GM21423 (cell line): ENCODE measurements around the gene CHCT1.
"Not testable (repeated sequence)": the region's sequence is repeated elsewhere in the genome, so short reads cannot be mapped to it uniquely, and the experiment has no call there.

ENCODE experiments used
- ATAC-seq: cut with Tn5 transposase; IDR thresholded peaks from one replicate; pipeline ENCODE4 v1.9.1; 2021; ENCODE audit warnings: mild to moderate bottlenecking, moderate library complexity; ENCODE audit not compliant: unreplicated experiment

Gene CHCT1

DNA sequence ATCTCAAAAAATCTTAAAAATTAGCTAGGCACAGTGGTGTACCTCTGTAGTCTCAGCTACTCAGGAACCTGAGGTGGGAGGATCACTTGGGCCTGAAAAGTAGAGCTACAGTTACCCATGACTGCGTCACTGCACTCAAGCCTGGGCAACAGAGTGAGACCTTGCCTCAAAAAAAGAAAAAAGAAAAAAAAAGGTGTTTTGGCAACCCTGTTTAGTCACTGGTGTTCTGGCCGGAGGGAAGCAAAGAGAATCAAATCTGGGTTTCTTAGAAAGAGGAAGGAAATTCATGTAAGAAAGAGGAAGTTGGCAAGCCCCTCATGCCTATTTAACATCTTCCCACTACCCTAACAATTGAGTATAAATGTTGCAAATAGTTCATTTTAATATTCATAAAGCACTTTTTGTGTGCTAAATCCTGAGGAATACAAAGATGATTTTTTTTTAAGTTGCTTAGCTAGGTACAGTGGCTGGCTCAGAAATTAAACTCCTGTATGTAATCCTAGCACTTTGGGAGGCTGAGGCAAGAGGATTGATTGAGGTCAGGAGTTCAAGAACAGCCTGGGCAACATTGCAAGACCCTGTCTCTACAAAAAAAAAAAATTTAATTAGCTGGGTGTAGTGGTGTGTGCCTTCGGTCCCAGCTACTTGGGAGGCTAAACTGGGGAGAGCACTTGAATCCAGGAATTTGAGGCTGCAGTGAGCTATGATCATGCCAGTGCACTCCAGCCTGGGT, 23.9 kb upstream of the CHCT1 start:
- peak; percentile 78 for ATAC-seq

DNA sequence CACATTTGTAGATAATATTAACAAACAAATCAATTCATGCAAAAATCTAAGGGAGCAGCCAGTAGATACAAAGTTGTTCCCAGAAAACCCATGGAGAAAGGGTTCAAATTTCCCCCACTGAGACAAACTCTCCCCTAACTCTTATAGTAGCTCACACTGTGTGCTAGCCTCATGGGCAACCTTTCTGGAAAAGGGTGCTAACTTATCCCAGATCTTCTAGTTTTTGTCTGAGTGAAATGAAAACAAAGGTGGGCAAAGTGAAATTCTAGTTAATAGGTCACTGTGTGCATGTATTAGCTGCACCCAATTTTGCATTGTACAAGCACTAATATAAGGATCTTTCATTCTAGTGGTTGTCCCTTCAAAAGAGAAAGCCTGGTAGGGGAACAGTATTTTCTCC, 20.5 kb upstream of the CHCT1 start:
- no peak for ATAC-seq

DNA sequence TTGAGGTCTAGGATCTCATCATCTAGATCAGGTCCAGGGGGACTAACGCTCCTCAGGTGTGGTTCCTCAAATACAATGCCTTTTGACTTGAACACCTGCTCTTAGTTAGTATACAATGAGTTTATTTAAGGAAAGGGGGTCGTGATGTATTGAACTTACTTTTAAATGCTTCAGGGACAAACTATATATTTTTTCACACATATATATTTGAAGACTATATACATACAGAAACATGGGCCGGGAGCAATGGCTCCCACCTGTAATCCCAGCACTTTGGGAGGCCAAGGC, 18.8 kb upstream of the CHCT1 start:
- no peak for ATAC-seq

DNA sequence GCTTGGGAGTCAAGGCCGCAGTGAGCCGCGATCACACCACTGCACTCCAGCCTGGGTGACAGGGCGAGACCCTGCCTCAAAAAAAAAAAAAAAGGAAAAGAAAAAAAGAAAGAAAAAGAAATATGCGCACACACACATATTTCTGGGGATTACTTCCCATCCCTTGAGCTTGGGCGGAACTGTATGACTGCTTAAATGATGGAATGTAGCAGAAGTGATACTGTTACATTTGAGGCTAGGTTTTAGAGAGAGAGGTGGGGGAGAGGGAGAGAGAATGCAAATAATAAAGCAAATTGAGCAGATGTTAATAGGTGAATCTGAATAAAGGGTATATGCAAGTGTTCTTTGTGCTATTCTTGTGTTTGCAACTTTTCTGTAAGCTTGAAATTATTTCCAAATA, 18.3 kb upstream of the CHCT1 start:
- no peak for ATAC-seq

DNA sequence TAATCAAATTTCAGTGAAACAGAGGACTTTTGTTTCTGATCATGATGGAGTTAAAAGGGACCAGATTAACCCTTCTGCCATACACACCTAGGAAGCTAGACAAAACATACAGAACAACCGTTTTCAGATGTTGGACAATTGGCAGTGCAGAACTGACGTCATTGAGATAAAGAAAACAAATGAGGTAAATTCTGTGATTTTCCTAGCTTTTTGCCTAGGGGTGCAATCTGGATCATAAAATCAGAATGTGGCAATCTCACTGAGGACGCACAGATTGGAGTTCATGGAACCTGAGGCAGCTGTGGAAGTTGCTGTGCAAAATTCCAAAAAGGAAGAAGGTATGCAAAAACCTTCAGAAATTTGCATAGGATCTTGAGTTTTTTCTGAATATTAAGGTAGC, 15.4 kb upstream of the CHCT1 start:
- ATAC-seq: no peak

DNA sequence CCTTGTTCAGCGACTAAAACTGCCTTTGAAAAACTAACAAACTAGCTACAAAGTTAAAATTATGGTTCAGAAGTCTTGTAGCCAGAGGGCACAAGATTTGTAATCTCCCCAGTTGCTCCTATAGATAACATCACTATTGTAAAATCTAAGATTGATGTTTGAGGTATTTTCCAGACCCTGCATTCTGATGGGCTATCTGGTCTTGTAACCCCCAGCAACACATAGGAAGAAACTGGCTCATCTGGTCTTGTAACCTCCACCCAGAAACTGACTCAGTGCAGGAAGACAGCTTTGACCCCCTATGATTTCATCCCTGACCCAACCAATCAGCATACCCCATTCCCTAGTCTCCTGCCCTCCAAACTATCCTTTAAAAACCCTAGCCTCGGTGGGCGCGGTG, 12.3 kb upstream of the CHCT1 start:
- no peak for ATAC-seq

DNA sequence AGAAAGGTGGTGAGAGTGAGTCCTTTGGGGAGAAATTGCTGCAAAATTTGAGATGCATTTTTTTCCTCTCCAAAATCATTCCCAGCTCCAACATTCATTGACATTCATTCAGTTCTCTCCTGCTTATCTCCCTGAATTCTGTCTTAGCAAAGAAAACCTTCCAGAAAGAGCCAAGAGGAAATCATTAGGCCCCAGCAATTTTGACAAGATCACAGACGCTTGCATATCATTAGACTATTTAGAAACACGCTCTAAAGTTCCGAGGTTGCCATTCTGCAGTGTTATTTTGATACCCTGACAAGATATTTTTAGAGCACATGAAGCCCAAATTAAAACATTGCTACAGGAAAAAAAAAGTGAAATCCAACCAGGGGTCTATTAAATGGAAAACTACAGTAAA, 9.6 kb upstream of the CHCT1 start:
- ATAC-seq: no peak

DNA sequence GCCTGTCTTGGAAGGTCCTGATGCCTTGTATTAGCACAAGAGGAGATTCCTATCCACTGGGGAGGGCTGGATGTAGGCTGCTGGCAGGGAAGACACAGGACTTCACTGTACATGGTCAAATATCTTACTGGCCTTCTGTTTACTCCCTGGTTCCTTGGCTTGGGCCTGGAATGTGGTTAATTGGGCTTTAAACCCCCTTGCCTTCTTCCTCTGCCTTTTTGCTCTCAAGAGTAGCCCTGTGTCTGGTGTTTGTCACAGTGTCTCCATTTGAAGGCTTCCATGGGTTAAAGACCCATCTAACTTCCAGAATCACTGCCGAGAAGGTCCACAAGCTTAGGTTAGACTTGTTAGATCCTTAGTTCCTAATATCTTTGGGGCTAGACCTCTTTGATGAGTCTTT, 7.1 kb upstream of the CHCT1 start:
- ATAC-seq: no peak

DNA sequence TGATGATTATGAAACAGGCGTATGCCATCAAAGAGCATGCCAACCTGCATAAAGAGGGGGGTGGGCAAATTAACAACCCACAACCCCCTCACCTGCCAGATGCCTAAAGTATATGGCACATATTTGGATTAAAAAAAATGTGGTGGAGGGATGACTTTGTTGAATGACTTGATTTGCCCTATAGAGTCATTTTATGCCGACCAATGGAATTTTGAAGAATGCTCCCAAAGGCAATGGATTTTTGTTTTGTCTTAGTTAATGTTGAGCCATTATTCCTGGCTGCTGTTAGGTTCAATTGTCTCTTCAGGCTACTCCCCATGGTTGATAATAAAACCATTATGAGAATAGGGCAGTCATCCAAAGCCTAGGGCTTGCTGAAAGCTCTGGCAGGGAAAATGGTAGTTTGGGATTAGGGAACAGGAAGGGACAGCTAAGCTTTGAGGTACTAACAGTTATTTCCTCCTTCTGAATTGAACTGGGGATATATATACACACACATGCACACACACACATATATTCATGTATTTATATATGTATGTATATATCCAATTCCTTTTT, 5.8 kb upstream of the CHCT1 start:
- ATAC-seq: no peak

DNA sequence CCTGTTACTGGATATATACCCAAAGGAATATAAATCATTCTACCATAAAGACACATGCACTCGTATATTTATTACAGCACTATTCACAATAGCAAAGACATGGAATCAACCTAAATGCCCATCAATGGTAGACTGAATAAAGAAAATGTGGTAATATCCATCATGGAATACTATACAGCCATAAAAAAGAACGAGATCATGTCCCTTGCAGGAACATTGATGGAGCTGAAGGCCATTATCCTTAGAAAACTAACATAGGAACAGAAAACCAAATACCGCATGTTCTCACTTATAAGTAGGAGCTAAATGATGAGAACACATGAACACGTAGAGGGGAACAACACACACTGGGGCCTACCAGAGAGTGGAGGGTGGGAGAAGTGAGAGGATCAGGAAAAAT, 3.3 kb upstream of the CHCT1 start:
- ATAC-seq: not testable (repeated sequence)

DNA sequence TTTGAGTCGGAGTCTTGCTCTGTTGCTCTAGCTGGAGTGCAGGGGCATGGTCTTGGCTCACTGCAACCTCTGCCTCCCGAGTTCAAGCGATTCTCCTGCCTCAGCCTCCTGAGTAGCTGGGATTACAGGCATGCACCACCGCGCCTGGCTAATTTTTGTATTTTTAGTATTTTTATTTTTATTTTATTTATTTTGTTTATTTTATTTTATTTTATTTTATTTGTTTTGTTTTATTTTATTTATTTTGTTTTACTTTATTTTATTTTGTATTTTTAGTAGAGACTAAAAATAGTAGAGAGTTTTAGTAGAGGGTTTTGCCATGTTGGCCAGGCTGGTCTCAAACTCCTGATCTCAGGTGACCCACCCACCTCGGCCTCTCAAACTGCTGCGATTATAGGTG, 2.4 kb upstream of the CHCT1 start:
- ATAC-seq: not testable (repeated sequence)

DNA sequence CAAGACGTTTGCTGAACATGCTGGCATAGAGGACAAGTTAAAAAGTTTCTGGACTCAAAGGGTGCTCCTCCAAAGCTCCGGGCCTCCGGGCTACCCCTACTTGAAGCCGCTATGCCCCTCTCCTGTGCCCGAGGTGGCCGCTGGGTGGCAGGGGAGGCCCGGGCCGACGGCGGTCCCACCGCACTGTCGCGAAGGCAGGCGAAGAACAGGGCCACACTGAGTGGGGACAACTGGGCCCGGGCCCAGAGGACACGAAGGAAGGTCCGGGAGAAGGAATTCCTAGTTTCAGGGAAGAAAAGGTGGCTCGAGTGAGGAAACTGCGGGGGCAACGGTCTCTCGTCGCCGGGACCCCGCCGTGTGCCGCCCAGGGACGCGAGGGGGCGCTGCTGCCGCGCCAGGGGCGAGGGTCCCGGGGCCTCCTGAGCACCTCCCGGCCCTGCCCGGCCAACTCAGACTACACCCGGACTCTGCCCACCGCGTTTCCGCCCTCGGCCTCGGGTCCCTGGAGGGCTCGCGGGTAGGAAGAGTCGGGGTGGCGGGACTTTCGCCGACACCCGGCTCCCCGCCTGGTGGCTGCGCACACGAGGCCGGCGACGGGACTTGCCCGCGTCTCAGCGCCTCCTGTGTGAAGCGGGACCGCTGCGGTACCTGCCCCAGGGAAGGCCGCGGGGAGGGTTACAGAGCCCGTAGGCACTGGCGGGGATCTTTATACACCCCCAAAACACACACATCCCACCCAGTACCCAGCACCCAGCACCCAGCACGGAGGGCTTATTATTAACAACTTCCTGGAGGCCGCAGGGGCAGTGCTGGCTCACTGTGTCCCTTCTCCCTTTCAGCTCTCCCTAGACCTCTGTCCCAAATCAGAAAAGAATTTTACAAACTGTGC, 772 bp upstream of the CHCT1 start:
- ATAC-seq: peak; percentile 91

DNA sequence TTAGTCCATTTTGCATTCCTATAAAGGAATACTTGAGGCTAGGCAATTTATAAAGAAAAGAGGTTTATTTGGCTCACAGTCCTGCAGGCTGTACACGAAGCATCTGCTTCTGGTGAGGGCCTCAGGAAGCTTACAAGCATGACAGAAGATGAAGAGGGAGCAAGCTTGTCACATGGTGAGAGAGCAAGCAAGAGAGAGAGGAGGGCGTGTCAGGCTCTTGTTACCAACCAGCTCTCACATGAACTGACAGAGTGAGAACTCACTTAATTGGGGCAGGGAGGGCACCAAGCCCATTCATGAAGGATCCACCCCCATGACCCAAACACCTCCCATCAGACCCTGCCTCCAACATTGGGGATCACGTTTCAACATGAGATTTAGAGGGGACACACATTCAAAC, 1.6 kb downstream of the CHCT1 start:
- no peak for ATAC-seq

DNA sequence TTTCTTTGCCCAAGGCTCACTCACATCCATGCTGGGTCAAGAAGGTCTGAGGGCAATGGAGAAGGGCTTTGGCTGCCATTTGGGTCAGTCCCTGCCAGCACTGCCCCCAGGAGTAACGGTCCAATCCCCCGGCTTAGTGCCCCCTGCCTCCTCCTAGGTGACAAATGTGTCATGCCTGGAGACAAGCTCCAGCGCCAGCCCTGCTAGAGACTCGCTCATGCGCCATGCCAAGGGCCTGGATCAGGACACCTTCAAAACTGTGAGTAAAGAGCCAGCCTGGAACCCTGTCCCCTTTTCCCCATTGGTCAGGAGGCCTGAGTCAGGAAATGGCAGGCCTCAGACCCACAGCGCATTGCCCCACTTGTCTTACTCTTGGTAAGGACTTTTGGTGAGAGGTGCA, 3.3 kb downstream of the CHCT1 start:
- ATAC-seq: no peak

DNA sequence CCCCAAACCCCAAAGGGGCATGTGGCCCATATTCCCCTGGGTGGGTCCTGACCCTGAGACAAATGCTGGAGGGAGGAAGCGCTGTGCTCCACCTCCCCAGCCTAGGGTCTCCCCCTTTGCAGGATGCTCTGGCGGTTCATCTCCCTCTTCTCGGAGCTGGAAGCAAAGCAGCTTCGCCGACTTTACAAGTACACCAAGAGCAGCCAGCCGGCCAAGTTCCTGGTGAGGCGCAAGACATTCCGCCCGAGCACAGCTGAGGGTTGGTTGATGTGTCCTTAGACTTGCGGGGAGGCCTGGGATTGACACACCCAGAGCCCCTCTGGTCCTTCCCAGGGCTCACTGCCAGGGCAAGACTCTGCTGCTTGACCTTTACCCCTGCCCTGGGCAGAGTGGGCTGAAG, 4.3 kb downstream of the CHCT1 start:
- ATAC-seq: no peak

DNA sequence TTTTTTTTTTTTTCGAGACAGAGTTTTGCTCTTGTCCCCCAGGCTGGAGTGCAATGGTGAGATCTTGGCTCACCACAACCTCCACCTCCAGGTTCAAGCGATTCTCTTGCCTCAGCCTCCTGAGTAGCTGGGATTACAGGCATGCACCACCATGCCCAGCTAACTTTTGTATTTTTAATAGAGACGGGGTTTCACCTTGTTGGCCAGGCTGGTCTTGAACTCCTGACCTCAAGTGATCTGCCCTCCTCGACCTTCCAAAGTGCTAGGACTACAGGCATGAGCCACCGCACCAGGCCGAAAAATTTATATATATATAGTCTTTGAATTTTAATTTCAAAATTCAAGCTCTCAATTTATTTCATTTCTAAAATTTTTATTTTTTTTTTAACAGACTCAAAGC, 6.2 kb downstream of the CHCT1 start:
- not testable (repeated sequence) for ATAC-seq

DNA sequence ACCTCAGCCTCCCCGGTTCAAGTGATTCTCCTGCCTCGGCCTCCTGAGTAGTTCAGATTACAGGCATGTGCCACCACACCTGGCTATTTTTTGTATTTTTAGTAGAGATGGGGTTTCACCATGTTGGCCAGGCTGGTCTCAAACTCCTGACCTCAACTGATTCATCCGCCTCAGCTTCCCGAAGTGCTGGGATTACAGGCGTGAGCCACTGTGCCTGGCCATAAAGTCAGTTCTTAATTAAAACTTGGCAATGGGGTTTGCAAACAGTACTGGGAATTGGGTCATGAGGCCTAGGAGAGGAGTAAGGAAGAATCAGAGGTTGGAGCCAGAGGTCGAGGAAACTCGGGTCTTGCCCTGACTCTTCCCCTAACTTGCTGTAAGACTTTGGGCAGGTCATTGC, 8.3 kb downstream of the CHCT1 start:
- ATAC-seq: not testable (repeated sequence)

DNA sequence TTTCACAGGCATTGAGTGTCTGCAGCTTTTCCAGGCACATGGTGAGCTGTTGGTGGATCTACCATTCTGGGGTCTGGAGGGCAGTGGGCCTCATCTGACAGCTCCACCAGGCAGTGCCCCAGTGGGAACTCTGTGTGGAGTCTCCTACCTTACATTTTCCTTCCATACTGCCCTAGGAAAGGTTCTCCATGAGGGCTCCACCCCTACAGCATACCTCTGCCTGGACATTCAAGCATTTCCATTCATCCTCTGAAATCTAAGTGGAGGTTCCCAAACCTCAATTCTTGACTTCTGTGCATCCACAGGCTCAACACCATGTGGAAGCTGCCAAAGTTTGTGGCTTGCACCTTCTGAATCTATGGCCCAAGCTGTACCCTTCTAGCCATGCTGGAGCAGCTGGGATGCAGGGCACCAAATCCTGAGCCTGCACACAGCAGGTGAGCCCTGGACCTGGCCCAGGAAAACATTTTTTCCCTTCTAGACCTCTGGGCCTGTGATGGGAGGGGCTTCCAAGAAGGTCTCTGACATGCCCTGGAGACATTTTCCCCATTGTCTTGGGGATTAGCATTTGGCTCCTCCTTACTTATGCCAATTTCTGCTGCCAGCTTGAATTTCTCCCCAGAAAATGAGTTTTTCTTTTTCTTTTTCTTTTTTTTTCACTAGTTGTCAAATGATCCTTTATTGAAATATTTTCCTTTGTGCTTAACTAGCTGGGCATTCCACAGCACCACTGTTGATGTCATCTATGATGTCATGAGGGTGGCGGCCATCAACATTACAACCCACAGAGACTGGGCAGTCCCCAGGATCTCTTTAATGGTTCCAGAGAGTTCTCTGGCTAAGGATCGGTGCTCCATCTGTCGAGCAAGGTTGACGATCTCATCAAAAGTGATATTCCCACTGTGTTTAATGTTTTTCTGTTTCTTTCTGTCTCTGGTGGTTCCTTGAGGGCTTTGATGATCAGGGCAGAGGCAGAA, 11.0 kb downstream of the CHCT1 start:
- not testable (repeated sequence) for ATAC-seq

DNA sequence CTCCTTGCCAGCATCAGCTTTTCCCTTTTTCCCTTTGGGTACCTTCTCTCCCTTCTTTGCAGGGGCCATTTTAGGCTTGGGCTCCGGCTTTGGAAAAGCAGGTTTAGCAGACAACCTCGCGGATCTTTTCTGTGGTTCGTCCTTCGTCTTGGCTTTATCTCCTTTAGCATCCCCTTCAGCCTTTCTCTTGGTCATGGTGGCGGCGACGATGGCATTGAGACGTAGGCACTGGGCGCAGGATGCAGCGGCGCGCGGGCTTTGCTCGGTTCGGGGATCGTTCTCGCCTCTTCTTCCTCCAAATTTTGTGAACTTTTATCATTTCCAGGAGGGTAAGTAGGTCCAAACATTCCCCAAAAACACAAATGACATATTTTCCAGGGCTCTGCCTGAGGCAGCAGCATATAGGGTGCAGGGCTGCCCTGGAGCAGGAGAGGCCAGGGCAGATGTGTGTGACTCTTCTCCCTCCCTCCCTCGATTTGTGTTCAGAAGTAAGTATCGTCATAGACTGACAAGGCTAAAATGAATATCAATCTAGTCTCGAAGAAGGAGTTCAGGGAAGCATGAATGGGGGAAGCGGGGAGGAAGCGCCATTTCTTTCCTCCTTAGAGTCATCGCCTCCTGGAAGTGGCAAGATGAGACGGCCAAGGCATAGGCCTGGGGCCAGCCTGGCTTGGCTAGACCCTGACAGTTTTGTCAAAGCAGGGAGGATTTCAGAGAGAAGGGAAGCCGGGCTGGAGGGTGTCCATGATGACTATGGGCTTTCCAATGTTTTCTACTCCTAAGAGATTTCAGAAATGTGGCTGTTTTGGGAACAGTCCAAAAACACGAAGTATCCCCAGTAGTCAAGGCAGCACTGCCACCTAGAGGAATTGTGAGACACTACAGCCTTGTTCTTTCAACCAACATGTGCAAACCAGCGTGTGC, 13.2 kb downstream of the CHCT1 start:
- ATAC-seq: no peak

DNA sequence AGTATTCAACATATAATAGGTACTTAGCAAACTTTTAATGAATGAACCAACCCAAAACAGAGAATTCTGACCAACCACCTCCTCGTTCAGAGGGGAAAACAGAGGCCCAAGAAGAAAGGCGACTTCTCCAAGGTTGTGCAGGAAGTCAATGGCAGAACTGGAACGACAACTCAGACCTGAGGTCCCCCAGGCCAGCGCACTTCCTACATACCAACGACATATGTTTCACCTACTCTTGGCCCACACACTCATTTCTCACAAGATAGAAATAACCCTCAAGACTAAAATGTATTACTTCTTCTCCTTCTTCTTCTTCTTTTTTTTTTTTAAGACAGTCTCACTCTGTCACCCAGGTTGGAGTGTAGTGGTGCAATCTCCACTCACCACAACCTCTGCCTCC, 14.4 kb downstream of the CHCT1 start:
- no peak for ATAC-seq
